D721Med (cell line): ENCODE data around the gene ZEB2.

Source experiments
- DNase-seq: peaks from one replicate; pipeline ENCODE4 v3.0.0; 2011; ENCODE audit warnings: low spot score; ENCODE audit not compliant: insufficient read length
- FAIRE-seq: peaks from 2 replicates; lab custom pipeline; 2011; peaks lifted over from hg19 to GRCh38; lab: Jason Lieb, UNC
- CTCF ChIP-seq: IDR thresholded peaks from 2 replicates; pipeline ENCODE4 v1.5.1; 2012; ENCODE audit warnings: mild to moderate bottlenecking, control low read depth; ENCODE audit not compliant: insufficient read depth; ENCODE audit errors: missing control alignments

ZEB2 gene

GRCh38 chr2:144502369-144502768 is 17.6 kb downstream of the ZEB2 start:
- no peak for DNase-seq

GRCh38 chr2:144501627-144502026 is 18.3 kb downstream of the ZEB2 start:
- no peak for FAIRE-seq
- TF ChIP-seq CTCF = no peak
- DNase-seq = no peak

More at GRCh38 chr2:144502369-144502768, 17.6 kb downstream of the ZEB2 start:
- no peak for FAIRE-seq
- no peak for TF ChIP-seq CTCF

GRCh38 chr2:144501118-144501517 is 18.8 kb downstream of the ZEB2 start:
- no peak for DNase-seq
- no peak for TF ChIP-seq CTCF
- no peak for FAIRE-seq

- no peak for TF ChIP-seq CTCF
- FAIRE-seq (no peak), DNase-seq (no peak)
Observed at GRCh38 chr2:144500563-144500962, 19.4 kb downstream of the ZEB2 start.

GRCh38 chr2:144498277-144498676 is 21.6 kb downstream of the ZEB2 start:
- TF ChIP-seq CTCF = no peak
- FAIRE-seq = no peak
- no peak for DNase-seq

GRCh38 chr2:144496977-144497598 is 22.8 kb downstream of the ZEB2 start:
- DNase-seq = no peak
- FAIRE-seq = no peak
- no peak for TF ChIP-seq CTCF

GRCh38 chr2:144496092-144496976 is 23.6 kb downstream of the ZEB2 start:
- no peak for FAIRE-seq
- DNase-seq = no peak
- no peak for TF ChIP-seq CTCF
